Uterus (tissue), 2 donors: ENCODE measurements around the gene DNASE1L1.

Source experiments
- CTCF ChIP-seq, 4 experiments: fragments of 200-600 bp in 2 of 4; fragments of 450-650 bp in 2 of 4; sonication (generic) in 2 of 4; IDR thresholded peaks; one replicate each; pipeline ENCODE4 v1.5.1; 2016 to 2019; ENCODE audit warnings: antibody characterized with exemption in 4 of 4, mild to moderate bottlenecking in 2 of 4, moderate library complexity in 1 of 4
- POLR2A ChIP-seq, 2 donors: fragments of 450-650 bp; IDR thresholded peaks; one replicate each; pipeline ENCODE4 v1.6.1; 2016; ENCODE audit warnings: antibody characterized with exemption in 2 of 2, mild to moderate bottlenecking in 1 of 2, moderate library complexity in 1 of 2

GRCh38 chrX:154419688-154420401, 10.8 kb upstream of the DNASE1L1 start:
- TF ChIP-seq CTCF (IDR thresholded peaks at IDR 0.05) (no peak), POLR2A (IDR thresholded peaks at IDR 0.05) (no peak)
